Glutamatergic neuron (in vitro differentiated cells): Measurements from ENCODE around the gene SKOR1. TPM values are rescaled to one million over a fixed set of nuclear protein-coding genes. Genes with fewer than 3 reads are reported as not detected.

Experiments used
- DNase-seq: peaks from one replicate; pipeline ENCODE4 v3.0.0; 2022
- H3K27ac Mint-ChIP-seq: one replicate; pipeline ENCODE4 v1.8.0; 2020; ENCODE audit warnings: mild to moderate bottlenecking, mixed read lengths, inconsistent platforms; ENCODE audit not compliant: unreplicated experiment
- H3K27me3 Mint-ChIP-seq: one replicate; pipeline ENCODE4 v1.8.0; 2020; ENCODE audit warnings: mild to moderate bottlenecking, moderate library complexity, mixed read lengths, inconsistent platforms; ENCODE audit not compliant: unreplicated experiment
- H3K36me3 Mint-ChIP-seq: one replicate; pipeline ENCODE4 v1.8.0; 2020; ENCODE audit warnings: mild to moderate bottlenecking, mixed read lengths, inconsistent platforms; ENCODE audit not compliant: unreplicated experiment
- H3K4me1 Mint-ChIP-seq: one replicate; pipeline ENCODE4 v1.8.0; 2020; ENCODE audit warnings: mild to moderate bottlenecking, low read depth, mixed read lengths, inconsistent platforms; ENCODE audit not compliant: unreplicated experiment
- H3K4me3 Mint-ChIP-seq: one replicate; pipeline ENCODE4 v1.8.0; 2020; ENCODE audit warnings: mild to moderate bottlenecking, mixed read lengths, inconsistent platforms; ENCODE audit not compliant: unreplicated experiment
- H3K9me3 Mint-ChIP-seq: one replicate; pipeline ENCODE4 v1.8.0; 2020; ENCODE audit warnings: mild to moderate bottlenecking, moderate library complexity, mixed read lengths, inconsistent platforms; ENCODE audit not compliant: unreplicated experiment
- total RNA-seq: library from RNA; stranded (reverse); fragmentation: NEBNext Ultra II Directional; extraction: Animal tissue kit (Norgen Biotek cat#: 25700); gene quantifications from one replicate; pipeline ENCODE4 v1.2.1, GENCODE V29; 2021; ENCODE audit not compliant: unreplicated experiment
- TF ChIP-seq, protein P1 (sequence below): fragments of 200-600 bp; sonication (generic); IDR thresholded peaks from one replicate; pipeline ENCODE4 v1.5.0; 2021; ENCODE audit not compliant: partially characterized antibody, unreplicated experiment

The SKOR1 gene
- total RNA-seq, 1 donor from 2014 or later, result 4.0 TPM

DNA sequence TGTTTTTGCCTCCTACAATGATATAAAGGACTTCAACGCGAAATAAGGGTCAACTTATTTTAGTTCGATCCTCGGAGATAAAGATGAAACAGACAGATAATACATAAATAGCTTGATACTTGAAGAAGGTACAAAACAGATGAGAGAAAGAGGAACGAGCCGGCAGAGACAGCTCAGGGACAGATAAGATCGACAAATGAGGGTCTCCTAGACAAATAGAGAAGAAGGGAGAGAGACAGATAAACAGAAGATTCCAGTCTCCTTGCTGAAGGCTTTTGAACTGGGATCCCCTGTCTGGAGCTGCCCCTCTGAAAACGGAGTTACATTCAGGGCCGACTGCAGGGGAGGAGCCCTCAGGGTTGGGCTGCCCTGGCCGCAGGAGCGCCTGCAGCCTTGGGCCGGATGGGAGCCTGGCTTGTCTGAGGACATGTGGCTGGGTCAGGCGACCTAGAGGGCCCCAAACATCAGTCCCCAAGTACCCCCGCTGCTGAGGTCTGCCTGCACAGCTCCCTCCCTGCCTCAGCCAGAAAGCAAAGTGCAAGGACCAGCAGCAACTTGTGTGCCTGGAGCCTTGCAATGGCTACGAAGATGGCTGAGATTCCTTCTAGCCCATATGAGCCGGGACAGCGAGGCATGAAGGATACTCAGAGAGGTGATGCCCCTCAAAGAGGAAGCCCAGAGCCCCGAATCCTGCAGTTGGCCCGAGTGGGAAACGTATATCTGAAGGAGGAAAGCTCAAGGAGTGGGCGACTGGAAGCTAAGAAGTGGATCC is 926 bp upstream of the SKOR1 start:
- Mint-ChIP-seq H3K4me1 (peaks cover 22% of the 10 kb centered on the region), H3K4me3 (peak overlapping the region; percentile 96), H3K9me3 (peaks cover 20% of the 10 kb centered on the region), H3K27me3 (peaks cover 43% of the 10 kb centered on the region), H3K27ac (peak overlapping the region; percentile 1), H3K36me3 (no peaks in the 10 kb centered on the region)
- TF ChIP-seq, protein P1, sequence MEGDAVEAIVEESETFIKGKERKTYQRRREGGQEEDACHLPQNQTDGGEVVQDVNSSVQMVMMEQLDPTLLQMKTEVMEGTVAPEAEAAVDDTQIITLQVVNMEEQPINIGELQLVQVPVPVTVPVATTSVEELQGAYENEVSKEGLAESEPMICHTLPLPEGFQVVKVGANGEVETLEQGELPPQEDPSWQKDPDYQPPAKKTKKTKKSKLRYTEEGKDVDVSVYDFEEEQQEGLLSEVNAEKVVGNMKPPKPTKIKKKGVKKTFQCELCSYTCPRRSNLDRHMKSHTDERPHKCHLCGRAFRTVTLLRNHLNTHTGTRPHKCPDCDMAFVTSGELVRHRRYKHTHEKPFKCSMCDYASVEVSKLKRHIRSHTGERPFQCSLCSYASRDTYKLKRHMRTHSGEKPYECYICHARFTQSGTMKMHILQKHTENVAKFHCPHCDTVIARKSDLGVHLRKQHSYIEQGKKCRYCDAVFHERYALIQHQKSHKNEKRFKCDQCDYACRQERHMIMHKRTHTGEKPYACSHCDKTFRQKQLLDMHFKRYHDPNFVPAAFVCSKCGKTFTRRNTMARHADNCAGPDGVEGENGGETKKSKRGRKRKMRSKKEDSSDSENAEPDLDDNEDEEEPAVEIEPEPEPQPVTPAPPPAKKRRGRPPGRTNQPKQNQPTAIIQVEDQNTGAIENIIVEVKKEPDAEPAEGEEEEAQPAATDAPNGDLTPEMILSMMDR, result no peak
- no peak for DNase-seq

DNA sequence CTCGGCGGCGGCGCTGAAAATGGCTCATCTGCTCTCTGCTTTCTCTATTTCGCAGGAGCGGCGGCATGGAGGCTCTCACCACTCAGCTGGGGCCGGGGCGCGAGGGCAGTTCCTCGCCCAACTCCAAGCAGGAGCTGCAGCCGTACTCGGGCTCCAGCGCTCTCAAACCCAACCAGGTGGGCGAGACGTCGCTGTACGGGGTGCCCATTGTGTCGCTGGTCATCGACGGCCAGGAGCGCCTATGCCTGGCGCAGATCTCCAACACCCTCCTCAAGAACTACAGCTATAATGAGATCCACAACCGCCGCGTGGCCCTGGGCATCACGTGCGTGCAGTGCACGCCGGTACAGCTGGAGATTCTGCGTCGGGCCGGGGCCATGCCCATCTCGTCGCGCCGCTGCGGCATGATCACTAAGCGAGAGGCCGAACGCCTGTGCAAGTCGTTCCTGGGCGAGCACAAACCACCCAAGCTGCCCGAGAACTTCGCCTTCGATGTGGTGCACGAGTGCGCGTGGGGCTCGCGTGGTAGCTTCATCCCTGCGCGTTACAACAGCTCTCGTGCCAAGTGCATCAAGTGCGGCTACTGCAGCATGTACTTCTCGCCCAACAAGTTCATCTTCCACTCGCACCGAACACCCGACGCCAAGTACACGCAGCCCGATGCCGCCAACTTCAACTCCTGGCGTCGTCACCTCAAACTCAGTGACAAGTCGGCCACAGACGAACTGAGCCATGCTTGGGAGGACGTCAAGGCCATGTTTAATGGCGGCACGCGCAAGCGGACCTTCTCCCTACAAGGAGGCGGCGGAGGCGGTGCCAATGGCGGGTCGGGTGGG is 790 bp downstream of the SKOR1 start:
- peaks cover 7% of the 10 kb centered on the region for H3K36me3 Mint-ChIP-seq
- H3K4me3 Mint-ChIP-seq, result peak overlapping the region; percentile 74
- peaks cover 21% of the 10 kb centered on the region for H3K4me1 Mint-ChIP-seq
- peaks cover 47% of the 10 kb centered on the region for H3K27me3 Mint-ChIP-seq
- TF ChIP-seq, protein P1, result no peak
- peaks cover 20% of the 10 kb centered on the region for H3K9me3 Mint-ChIP-seq
- no peak overlapping the region for H3K27ac Mint-ChIP-seq
- DNase-seq, result peak; percentile 50

DNA sequence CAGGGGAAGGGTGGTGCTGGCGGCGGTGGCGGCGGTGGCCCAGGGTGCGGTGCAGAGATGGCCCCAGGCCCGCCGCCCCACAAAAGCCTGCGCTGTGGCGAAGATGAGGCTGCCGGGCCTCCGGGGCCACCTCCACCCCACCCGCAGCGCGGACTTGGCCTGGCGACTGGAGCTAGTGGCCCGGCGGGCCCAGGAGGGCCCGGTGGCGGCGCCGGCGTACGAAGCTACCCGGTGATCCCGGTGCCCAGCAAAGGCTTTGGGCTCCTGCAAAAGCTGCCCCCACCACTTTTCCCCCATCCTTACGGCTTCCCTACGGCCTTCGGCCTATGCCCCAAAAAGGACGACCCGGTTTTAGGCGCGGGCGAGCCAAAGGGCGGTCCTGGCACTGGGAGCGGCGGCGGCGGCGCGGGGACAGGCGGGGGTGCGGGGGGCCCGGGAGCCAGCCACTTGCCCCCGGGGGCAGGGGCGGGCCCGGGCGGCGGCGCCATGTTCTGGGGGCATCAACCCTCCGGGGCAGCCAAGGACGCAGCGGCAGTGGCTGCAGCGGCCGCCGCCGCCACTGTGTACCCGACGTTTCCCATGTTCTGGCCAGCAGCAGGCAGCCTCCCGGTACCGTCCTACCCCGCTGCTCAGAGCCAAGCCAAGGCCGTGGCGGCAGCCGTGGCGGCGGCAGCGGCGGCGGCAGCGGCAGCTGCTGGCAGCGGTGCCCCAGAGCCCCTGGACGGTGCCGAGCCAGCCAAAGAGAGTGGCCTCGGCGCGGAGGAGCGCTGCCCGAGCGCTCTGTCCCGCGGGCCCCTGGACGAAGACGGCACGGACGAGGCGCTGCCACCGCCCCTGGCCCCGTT is 1.6 kb downstream of the SKOR1 start:
- Mint-ChIP-seq H3K4me3 (no peak overlapping the region), H3K27ac (no peak overlapping the region), H3K9me3 (peaks cover 15% of the 10 kb centered on the region), H3K4me1 (peaks cover 15% of the 10 kb centered on the region), H3K36me3 (peaks cover 8% of the 10 kb centered on the region), H3K27me3 (peaks cover 41% of the 10 kb centered on the region)
- peak; percentile 46 for DNase-seq
- TF ChIP-seq, protein P1, result no peak

DNA sequence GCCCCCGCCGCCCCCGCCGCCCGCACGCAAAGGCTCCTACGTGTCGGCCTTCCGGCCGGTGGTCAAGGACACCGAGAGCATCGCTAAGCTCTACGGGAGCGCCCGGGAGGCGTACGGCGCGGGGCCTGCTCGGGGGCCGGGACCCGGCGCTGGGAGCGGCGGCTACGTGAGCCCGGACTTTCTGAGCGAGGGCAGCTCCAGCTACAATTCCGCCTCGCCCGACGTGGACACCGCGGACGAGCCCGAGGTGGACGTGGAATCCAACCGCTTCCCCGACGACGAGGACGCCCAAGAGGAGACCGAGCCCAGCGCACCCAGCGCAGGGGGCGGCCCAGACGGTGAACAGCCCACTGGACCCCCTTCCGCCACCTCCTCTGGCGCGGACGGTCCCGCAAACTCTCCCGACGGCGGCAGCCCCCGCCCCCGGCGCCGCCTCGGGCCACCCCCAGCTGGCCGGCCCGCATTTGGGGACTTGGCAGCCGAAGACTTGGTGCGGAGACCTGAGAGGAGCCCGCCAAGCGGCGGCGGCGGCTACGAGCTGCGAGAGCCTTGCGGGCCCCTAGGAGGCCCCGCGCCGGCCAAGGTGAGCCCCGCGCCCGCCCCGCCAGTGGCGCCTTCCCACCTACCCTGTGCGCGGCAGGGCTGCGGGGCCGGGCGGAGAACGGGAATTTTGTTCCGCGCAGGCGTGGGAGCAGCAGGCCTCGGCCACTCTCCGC is 2.4 kb downstream of the SKOR1 start:
- DNase-seq, result peak; percentile 28
- peaks cover 8% of the 10 kb centered on the region for H3K36me3 Mint-ChIP-seq

More for the DNA sequence above, 2.4 kb downstream of the SKOR1 start:
- Mint-ChIP-seq H3K9me3 (peaks cover 13% of the 10 kb centered on the region), H3K4me3 (no peak overlapping the region), H3K27me3 (peaks cover 35% of the 10 kb centered on the region), H3K4me1 (peaks cover 11% of the 10 kb centered on the region), H3K27ac (no peak overlapping the region)
- TF ChIP-seq, protein P1, result no peak
